ENCODE measurements around the gene PI16. TPM values are rescaled to one million over a fixed set of nuclear protein-coding genes. Genes with fewer than 3 reads are reported as not detected.
A peak's percentile ranks its signal among the peaks of the same experiment; 100 is the strongest.

Gene PI16
- total RNA-seq, 6 experiments from 2014 or later = not detected

GRCh38 chr6:36924778-36925374, 29.7 kb upstream of the PI16 start:
- no peak for DNase-seq
- Mint-ChIP-seq H3K27me3 (ENCODE audit: insufficient read depth) (peaks cover 1% of the 10 kb centered on the region; the same call in 1 of the 2 replicates), H3K4me1 (ENCODE audit: low read depth) (peaks cover 44% of the 10 kb centered on the region), H3K27ac (no peak overlapping the region), H3K4me3 (no peak overlapping the region), H3K9me3 (no peaks in the 10 kb centered on the region), H3K36me3 (ENCODE audit: low read depth) (peaks cover 34% of the 10 kb centered on the region)
- TF ChIP-seq CTCF (IDR thresholded peaks at IDR 0.05) = no peak

GRCh38 chr6:36925809-36926208, 28.7 kb upstream of the PI16 start:
- no peak for TF ChIP-seq CTCF (IDR thresholded peaks at IDR 0.05)
- Mint-ChIP-seq H3K9me3 (no peaks in the 10 kb centered on the region), H3K4me3 (no peak overlapping the region), H3K4me1 (ENCODE audit: low read depth) (peaks cover 51% of the 10 kb centered on the region), H3K27me3 (ENCODE audit: insufficient read depth) (peaks cover 1% of the 10 kb centered on the region; the same call in 1 of the 2 replicates), H3K36me3 (ENCODE audit: low read depth) (peaks cover 33% of the 10 kb centered on the region), H3K27ac (no peak overlapping the region)
- no peak for DNase-seq

GRCh38 chr6:36926708-36927513, 27.6 kb upstream of the PI16 start:
- peaks cover 1% of the 10 kb centered on the region; the same call in 1 of the 2 replicates for H3K27me3 Mint-ChIP-seq (ENCODE audit: insufficient read depth)
- no peak overlapping the region for H3K27ac Mint-ChIP-seq
- TF ChIP-seq CTCF (IDR thresholded peaks at IDR 0.05) = no peak
- no peak for DNase-seq
- H3K4me1 Mint-ChIP-seq (ENCODE audit: low read depth) = peaks cover 58% of the 10 kb centered on the region
- H3K4me3 Mint-ChIP-seq = no peak overlapping the region
- peaks cover 26% of the 10 kb centered on the region for H3K36me3 Mint-ChIP-seq (ENCODE audit: low read depth)
- no peaks in the 10 kb centered on the region for H3K9me3 Mint-ChIP-seq

GRCh38 chr6:36927691-36928546, 26.6 kb upstream of the PI16 start:
- Mint-ChIP-seq H3K36me3 (ENCODE audit: low read depth) (peaks cover 26% of the 10 kb centered on the region), H3K9me3 (no peaks in the 10 kb centered on the region), H3K27ac (peak overlapping the region; percentile 36; the same call in 1 of the 2 replicates), H3K27me3 (ENCODE audit: insufficient read depth) (peaks cover 1% of the 10 kb centered on the region; the same call in 1 of the 2 replicates), H3K4me1 (ENCODE audit: low read depth) (peaks cover 69% of the 10 kb centered on the region), H3K4me3 (no peak overlapping the region)
- TF ChIP-seq CTCF (IDR thresholded peaks at IDR 0.05) = no peak
- no peak for DNase-seq

- peaks cover 1% of the 10 kb centered on the region; the same call in 1 of the 2 replicates for H3K27me3 Mint-ChIP-seq (ENCODE audit: insufficient read depth)
- H3K36me3 Mint-ChIP-seq (ENCODE audit: low read depth) = peaks cover 23% of the 10 kb centered on the region
- no peak overlapping the region for H3K4me3 Mint-ChIP-seq
- H3K4me1 Mint-ChIP-seq (ENCODE audit: low read depth) = peaks cover 72% of the 10 kb centered on the region
- no peak for TF ChIP-seq CTCF (IDR thresholded peaks at IDR 0.05)
- H3K27ac Mint-ChIP-seq = no peak overlapping the region
- H3K9me3 Mint-ChIP-seq = no peaks in the 10 kb centered on the region
- no peak for DNase-seq
Measured at GRCh38 chr6:36928547-36928918, 26.0 kb upstream of the PI16 start.

Measured in HFFc6 (cell line).